HG02884 (cell line): ENCODE measurements around the gene CAPN12.

Experiments
- ATAC-seq: cut with Tn5 transposase; IDR thresholded peaks from one replicate; pipeline ENCODE4 v1.9.1; 2021; ENCODE audit warnings: mild to moderate bottlenecking, moderate library complexity; ENCODE audit not compliant: unreplicated experiment

The CAPN12 gene

GRCh38 chr19:38727306-38727867 lies 16.9 kb downstream of the CAPN12 start:
- no peak for ATAC-seq

- no peak for ATAC-seq
These were observed 17.4 kb downstream of the CAPN12 start for GRCh38 chr19:38726761-38727301.

GRCh38 chr19:38726284-38726673 lies 18.0 kb downstream of the CAPN12 start:
- no peak for ATAC-seq

- no peak for ATAC-seq
These were observed 18.6 kb downstream of the CAPN12 start for GRCh38 chr19:38725469-38726283.

GRCh38 chr19:38723990-38724854 lies 20.1 kb downstream of the CAPN12 start:
- no peak for ATAC-seq

GRCh38 chr19:38723606-38723965 lies 20.7 kb downstream of the CAPN12 start:
- ATAC-seq, result no peak

GRCh38 chr19:38722947-38723605 lies 21.2 kb downstream of the CAPN12 start:
- ATAC-seq, result no peak

GRCh38 chr19:38721979-38722773 lies 22.1 kb downstream of the CAPN12 start:
- no peak for ATAC-seq

- ATAC-seq, result no peak
These were observed 22.8 kb downstream of the CAPN12 start for GRCh38 chr19:38721496-38721895.

- no peak for ATAC-seq
These were observed 23.6 kb downstream of the CAPN12 start for GRCh38 chr19:38720559-38721236.

GRCh38 chr19:38719761-38720558 lies 24.3 kb downstream of the CAPN12 start:
- ATAC-seq, result no peak

- ATAC-seq, result no peak
These were observed 25.3 kb downstream of the CAPN12 start for GRCh38 chr19:38718747-38719543.

- no peak for ATAC-seq
These were observed 26.4 kb downstream of the CAPN12 start for GRCh38 chr19:38717855-38718254.

GRCh38 chr19:38717051-38717450 lies 27.2 kb downstream of the CAPN12 start:
- no peak for ATAC-seq

GRCh38 chr19:38715555-38715954 lies 28.7 kb downstream of the CAPN12 start:
- ATAC-seq, result no peak

GRCh38 chr19:38714354-38714778 lies 29.9 kb downstream of the CAPN12 start:
- ATAC-seq, result no peak

- no peak for ATAC-seq
These were observed 30.4 kb downstream of the CAPN12 start for GRCh38 chr19:38713865-38714264.

- ATAC-seq, result no peak
These were observed 31.0 kb downstream of the CAPN12 start for GRCh38 chr19:38713227-38713649.
